Gastroesophageal sphincter (tissue), 3 donors: ENCODE results near the gene COMMD10.

Source experiments
- CTCF ChIP-seq, 4 experiments: fragments of 200-600 bp in 2 of 4; fragments of 450-650 bp in 2 of 4; sonication (generic) in 1 of 4; IDR thresholded peaks; one replicate each; pipeline ENCODE4 v1.5.1; 2017 to 2019; ENCODE audit warnings: antibody characterized with exemption in 4 of 4, mild to moderate bottlenecking in 2 of 4, moderate library complexity in 2 of 4
- POLR2A ChIP-seq, 2 donors: fragments of 450-650 bp; IDR thresholded peaks; one replicate each; pipeline ENCODE4 v1.6.1; 2017; ENCODE audit warnings: antibody characterized with exemption in 2 of 2, mild to moderate bottlenecking in 2 of 2, moderate library complexity in 1 of 2

- TF ChIP-seq CTCF (IDR thresholded peaks at IDR 0.05) (no peak), POLR2A (IDR thresholded peaks at IDR 0.05) (no peak)
Measured at GRCh38 chr5:116144103-116144502, 59.3 kb downstream of the COMMD10 start.
